Neural progenitor cell (in vitro differentiated cells): ENCODE measurements around the gene B4GALNT1.

ENCODE experiments used
- EZH2 ChIP-seq: fragments of 200-600 bp; sonication (generic); IDR thresholded peaks from 2 replicates; pipeline ENCODE4 v1.6.1; 2017; ENCODE audit warnings: antibody characterized with exemption, mild to moderate bottlenecking, moderate library complexity
- TF ChIP-seq, protein P1 (sequence below): fragments of 200-600 bp; sonication (generic); IDR thresholded peaks from 2 replicates; pipeline ENCODE4 v1.5.1; 2017; ENCODE audit warnings: antibody characterized with exemption, mild to moderate bottlenecking

DNA sequence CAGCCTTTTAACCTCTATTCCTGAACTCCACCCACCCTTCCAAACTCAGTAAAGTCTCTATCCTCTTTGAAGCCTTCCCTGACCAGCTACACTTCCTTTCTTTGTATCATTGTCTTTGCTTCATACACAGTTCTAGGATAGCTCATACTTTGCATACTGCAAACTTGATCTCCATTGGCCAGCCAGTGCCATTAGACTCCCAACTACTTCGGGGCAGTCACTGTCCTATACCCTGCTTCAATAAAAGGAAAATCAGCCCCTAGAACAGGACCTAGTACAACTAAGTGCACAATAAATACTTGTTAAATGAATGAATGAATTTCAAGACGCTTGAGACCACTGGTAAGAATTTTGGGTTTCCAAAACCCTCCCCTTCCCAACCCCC, 42.5 kb downstream of the B4GALNT1 start:
- no peak for TF ChIP-seq EZH2
- TF ChIP-seq, protein P1, sequence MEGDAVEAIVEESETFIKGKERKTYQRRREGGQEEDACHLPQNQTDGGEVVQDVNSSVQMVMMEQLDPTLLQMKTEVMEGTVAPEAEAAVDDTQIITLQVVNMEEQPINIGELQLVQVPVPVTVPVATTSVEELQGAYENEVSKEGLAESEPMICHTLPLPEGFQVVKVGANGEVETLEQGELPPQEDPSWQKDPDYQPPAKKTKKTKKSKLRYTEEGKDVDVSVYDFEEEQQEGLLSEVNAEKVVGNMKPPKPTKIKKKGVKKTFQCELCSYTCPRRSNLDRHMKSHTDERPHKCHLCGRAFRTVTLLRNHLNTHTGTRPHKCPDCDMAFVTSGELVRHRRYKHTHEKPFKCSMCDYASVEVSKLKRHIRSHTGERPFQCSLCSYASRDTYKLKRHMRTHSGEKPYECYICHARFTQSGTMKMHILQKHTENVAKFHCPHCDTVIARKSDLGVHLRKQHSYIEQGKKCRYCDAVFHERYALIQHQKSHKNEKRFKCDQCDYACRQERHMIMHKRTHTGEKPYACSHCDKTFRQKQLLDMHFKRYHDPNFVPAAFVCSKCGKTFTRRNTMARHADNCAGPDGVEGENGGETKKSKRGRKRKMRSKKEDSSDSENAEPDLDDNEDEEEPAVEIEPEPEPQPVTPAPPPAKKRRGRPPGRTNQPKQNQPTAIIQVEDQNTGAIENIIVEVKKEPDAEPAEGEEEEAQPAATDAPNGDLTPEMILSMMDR, result no peak
